Measurements from ENCODE around the gene FBXL13.
"Not testable (repeated sequence)": the region's sequence is repeated elsewhere in the genome, so short reads cannot be mapped to it uniquely, and the experiment has no call there.

Gene FBXL13

GRCh38 chr7:103078226-103078625 lies 3.6 kb upstream of the FBXL13 start:
- FAIRE-seq, result not testable (repeated sequence)

- FAIRE-seq, result no peak
Observed at GRCh38 chr7:103077318-103077717, 2.7 kb upstream of the FBXL13 start.

GRCh38 chr7:103076764-103077163 lies 2.2 kb upstream of the FBXL13 start:
- no peak for FAIRE-seq

- no peak for FAIRE-seq
Observed at GRCh38 chr7:103075337-103075918, 832 bp upstream of the FBXL13 start.

GRCh38 chr7:103073989-103074518 lies 542 bp downstream of the FBXL13 start:
- no peak for FAIRE-seq

GRCh38 chr7:103071000-103071399 lies 3.6 kb downstream of the FBXL13 start:
- no peak for FAIRE-seq

- FAIRE-seq, result no peak
Observed at GRCh38 chr7:103068414-103069403, 5.9 kb downstream of the FBXL13 start.

- no peak for FAIRE-seq
Observed at GRCh38 chr7:103065667-103066066, 8.9 kb downstream of the FBXL13 start.

- no peak for FAIRE-seq
Observed at GRCh38 chr7:103063895-103064294, 10.7 kb downstream of the FBXL13 start.

GRCh38 chr7:103059471-103059870 lies 15.1 kb downstream of the FBXL13 start:
- FAIRE-seq, result no peak

- FAIRE-seq, result no peak
Observed at GRCh38 chr7:103058122-103058521, 16.5 kb downstream of the FBXL13 start.

GRCh38 chr7:103056006-103056405 lies 18.6 kb downstream of the FBXL13 start:
- FAIRE-seq, result not testable (repeated sequence)

- no peak for FAIRE-seq
Observed at GRCh38 chr7:103051519-103051918, 23.1 kb downstream of the FBXL13 start.

- no peak for FAIRE-seq
Observed at GRCh38 chr7:103048833-103049232, 25.8 kb downstream of the FBXL13 start.

- not testable (repeated sequence) for FAIRE-seq
Observed at GRCh38 chr7:103041815-103042214, 32.8 kb downstream of the FBXL13 start.

- FAIRE-seq, result not testable (repeated sequence)
Observed at GRCh38 chr7:103037823-103038739, 36.5 kb downstream of the FBXL13 start.

GRCh38 chr7:103037476-103037822 lies 37.1 kb downstream of the FBXL13 start:
- FAIRE-seq, result no peak

- not testable (repeated sequence) for FAIRE-seq
Observed at GRCh38 chr7:103034318-103034717, 40.3 kb downstream of the FBXL13 start.

GRCh38 chr7:103031781-103032180 lies 42.8 kb downstream of the FBXL13 start:
- no peak for FAIRE-seq

GRCh38 chr7:103031024-103031423 lies 43.6 kb downstream of the FBXL13 start:
- FAIRE-seq, result no peak

- no peak for FAIRE-seq
Observed at GRCh38 chr7:103025341-103025740, 49.3 kb downstream of the FBXL13 start.

GRCh38 chr7:103023578-103023977 lies 51.0 kb downstream of the FBXL13 start:
- FAIRE-seq, result not testable (repeated sequence)

- FAIRE-seq, result not testable (repeated sequence)
Observed at GRCh38 chr7:103021490-103021889, 53.1 kb downstream of the FBXL13 start.
